Osteocyte (in vitro differentiated cells): ENCODE results near the gene CLEC1A. TPM values are rescaled to one million over a fixed set of nuclear protein-coding genes. Genes with fewer than 3 reads are reported as not detected.
"Not testable (repeated sequence)": the region's sequence is repeated elsewhere in the genome, so short reads cannot be mapped to it uniquely, and the experiment has no call there.

Experiments used
- DNase-seq: peaks from one replicate; pipeline ENCODE4 v3.0.0; 2021; ENCODE audit warnings: mixed read lengths; ENCODE audit not compliant: unreplicated experiment; ENCODE audit errors: extremely low spot score
- H3K27ac Mint-ChIP-seq: one replicate; pipeline ENCODE4 v1.8.0; 2021; ENCODE audit warnings: mild to moderate bottlenecking, mixed read lengths; ENCODE audit not compliant: unreplicated experiment
- H3K27me3 Mint-ChIP-seq: one replicate; pipeline ENCODE4 v1.8.0; 2021; ENCODE audit warnings: mixed read lengths; ENCODE audit not compliant: unreplicated experiment
- H3K36me3 Mint-ChIP-seq: one replicate; pipeline ENCODE4 v1.8.0; 2021; ENCODE audit warnings: mixed read lengths; ENCODE audit not compliant: unreplicated experiment
- H3K4me1 Mint-ChIP-seq: one replicate; pipeline ENCODE4 v1.8.0; 2021; ENCODE audit warnings: mixed read lengths; ENCODE audit not compliant: unreplicated experiment
- H3K4me3 Mint-ChIP-seq: one replicate; pipeline ENCODE4 v1.8.0; 2021; ENCODE audit warnings: mild to moderate bottlenecking, moderate library complexity, mixed read lengths; ENCODE audit not compliant: unreplicated experiment
- H3K9me3 Mint-ChIP-seq: one replicate; pipeline ENCODE4 v1.8.0; 2021; ENCODE audit warnings: mixed read lengths; ENCODE audit not compliant: unreplicated experiment
- CTCF ChIP-seq: fragments of 200-600 bp; sonication (generic); IDR thresholded peaks from 2 replicates; pipeline ENCODE4 v1.5.0; 2021; ENCODE audit warnings: antibody characterized with exemption, mild to moderate bottlenecking, moderate library complexity
- total RNA-seq: library from RNA; stranded (reverse); gene quantifications from 2 replicates; pipeline ENCODE4 v1.2.1, GENCODE V29; 2021

Gene CLEC1A
- total RNA-seq, 1 donor from 2014 or later, result not detected

- H3K4me1 Mint-ChIP-seq, result peaks cover 11% of the 10 kb centered on the region
- H3K36me3 Mint-ChIP-seq, result no peaks in the 10 kb centered on the region
- H3K27me3 Mint-ChIP-seq, result no peaks in the 10 kb centered on the region
- TF ChIP-seq CTCF, result no peak
- H3K9me3 Mint-ChIP-seq, result no peaks in the 10 kb centered on the region
- no peak overlapping the region for H3K27ac Mint-ChIP-seq
- H3K4me3 Mint-ChIP-seq, result no peak overlapping the region
- no peak for DNase-seq
These were observed 71.5 kb downstream of the CLEC1A start for GRCh38 chr12:10027311-10027710.

- not testable (repeated sequence) for DNase-seq, H3K9me3 Mint-ChIP-seq, H3K27me3 Mint-ChIP-seq, H3K4me1 Mint-ChIP-seq, H3K27ac Mint-ChIP-seq, H3K4me3 Mint-ChIP-seq, H3K36me3 Mint-ChIP-seq
These were observed 72.1 kb downstream of the CLEC1A start for GRCh38 chr12:10026666-10027065.

DNA sequence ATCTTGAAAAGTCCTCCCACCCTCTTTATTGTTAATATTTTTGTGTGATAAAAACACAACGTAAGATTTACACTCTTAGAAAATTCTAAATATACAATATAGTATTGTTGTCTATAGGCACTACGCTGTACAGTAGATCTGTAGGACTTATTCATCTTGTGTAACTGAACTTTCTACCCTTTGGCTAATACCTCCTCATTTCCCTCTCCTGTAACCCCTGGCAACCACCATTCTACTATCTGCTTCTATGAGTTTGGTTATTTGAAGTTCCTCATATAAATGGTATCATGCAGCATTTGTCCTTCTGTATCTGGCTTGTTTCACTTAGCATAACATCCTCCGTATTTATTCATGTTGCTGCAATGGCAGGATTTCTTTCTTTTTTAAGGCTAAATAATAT lies 73.5 kb downstream of the CLEC1A start:
- no peaks in the 10 kb centered on the region for H3K4me1 Mint-ChIP-seq

DNA sequence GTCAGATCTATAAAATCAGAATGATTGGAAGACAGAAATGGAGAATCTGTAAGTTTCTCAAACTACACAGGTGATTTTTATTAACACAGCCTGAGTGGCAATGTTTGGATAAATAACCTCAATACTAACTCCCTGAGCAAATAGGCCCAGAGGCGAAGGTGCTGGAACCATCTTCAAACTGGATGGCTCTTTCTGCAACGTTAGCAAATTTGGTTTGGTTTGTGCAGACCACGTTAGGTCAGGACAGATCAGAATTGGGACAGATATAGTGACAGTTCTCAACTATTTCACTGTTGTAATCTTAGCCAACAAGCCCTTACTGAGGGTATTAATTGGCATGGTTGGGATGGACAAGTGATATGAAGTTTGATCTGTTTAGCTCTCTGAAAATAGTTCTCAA lies 77.4 kb downstream of the CLEC1A start:
- TF ChIP-seq CTCF, result no peak
- no peak overlapping the region for H3K27ac Mint-ChIP-seq
- H3K4me1 Mint-ChIP-seq, result no peaks in the 10 kb centered on the region
- no peaks in the 10 kb centered on the region for H3K36me3 Mint-ChIP-seq
- H3K27me3 Mint-ChIP-seq, result no peaks in the 10 kb centered on the region
- no peak for DNase-seq
- no peaks in the 10 kb centered on the region for H3K9me3 Mint-ChIP-seq
- H3K4me3 Mint-ChIP-seq, result no peak overlapping the region

More for the DNA sequence above, 73.5 kb downstream of the CLEC1A start:
- Mint-ChIP-seq H3K4me3 (no peak overlapping the region), H3K27me3 (no peaks in the 10 kb centered on the region), H3K27ac (no peak overlapping the region), H3K9me3 (no peaks in the 10 kb centered on the region), H3K36me3 (no peaks in the 10 kb centered on the region)
- DNase-seq, result no peak
- no peak for TF ChIP-seq CTCF

Other genes starting within 250 kb of the CLEC1A start
- gene CLEC2B, start 229.6 kb downstream of the CLEC1A start, total RNA-seq, result not detected in 2 replicates
- gene KLRF2, start 217.5 kb downstream of the CLEC1A start, total RNA-seq, result not detected in 2 replicates
- gene CLEC2A, start 166.6 kb downstream of the CLEC1A start, total RNA-seq, result not detected in 2 replicates
- not detected in 2 replicates for gene CLEC12A, start 127.6 kb downstream of the CLEC1A start, total RNA-seq
- gene CLEC1B, start 99.9 kb downstream of the CLEC1A start, total RNA-seq, result not detected in 2 replicates
- gene CLEC12B, start 88.4 kb downstream of the CLEC1A start, total RNA-seq, result not detected in 2 replicates
- gene CLEC9A, start 68.3 kb downstream of the CLEC1A start, total RNA-seq, result not detected in 2 replicates
- gene CLEC7A, start 31.2 kb upstream of the CLEC1A start, total RNA-seq, result not detected in 2 replicates
- gene OLR1, start 73.1 kb upstream of the CLEC1A start, total RNA-seq, result not detected in 2 replicates
- gene TMEM52B, start 80.0 kb upstream of the CLEC1A start, total RNA-seq, result not detected in 2 replicates
- gene GABARAPL1, start 113.9 kb upstream of the CLEC1A start, total RNA-seq, result 72.3 and 74.7 TPM in 2 replicates
- 0.03 and 0.37 TPM in 2 replicates for gene KLRD1, start 208.9 kb upstream of the CLEC1A start, total RNA-seq